GM12892 (cell line): ENCODE data around the gene RABIF.

Experiments
- POLR2A ChIP-seq: IDR thresholded peaks from 2 replicates; pipeline ENCODE4 v1.6.1; 2011; ENCODE audit warnings: low read depth, low read length, control low read depth
- POLR2AphosphoS5 ChIP-seq: IDR thresholded peaks from 2 replicates; pipeline ENCODE4 v1.6.1; 2011; ENCODE audit warnings: low read depth, low read length, control low read depth
- TAF1 ChIP-seq: IDR thresholded peaks from 2 replicates; pipeline ENCODE4 v1.6.1; 2011; ENCODE audit warnings: low read depth, mild to moderate bottlenecking, control low read depth, low read length, borderline replicate concordance

DNA sequence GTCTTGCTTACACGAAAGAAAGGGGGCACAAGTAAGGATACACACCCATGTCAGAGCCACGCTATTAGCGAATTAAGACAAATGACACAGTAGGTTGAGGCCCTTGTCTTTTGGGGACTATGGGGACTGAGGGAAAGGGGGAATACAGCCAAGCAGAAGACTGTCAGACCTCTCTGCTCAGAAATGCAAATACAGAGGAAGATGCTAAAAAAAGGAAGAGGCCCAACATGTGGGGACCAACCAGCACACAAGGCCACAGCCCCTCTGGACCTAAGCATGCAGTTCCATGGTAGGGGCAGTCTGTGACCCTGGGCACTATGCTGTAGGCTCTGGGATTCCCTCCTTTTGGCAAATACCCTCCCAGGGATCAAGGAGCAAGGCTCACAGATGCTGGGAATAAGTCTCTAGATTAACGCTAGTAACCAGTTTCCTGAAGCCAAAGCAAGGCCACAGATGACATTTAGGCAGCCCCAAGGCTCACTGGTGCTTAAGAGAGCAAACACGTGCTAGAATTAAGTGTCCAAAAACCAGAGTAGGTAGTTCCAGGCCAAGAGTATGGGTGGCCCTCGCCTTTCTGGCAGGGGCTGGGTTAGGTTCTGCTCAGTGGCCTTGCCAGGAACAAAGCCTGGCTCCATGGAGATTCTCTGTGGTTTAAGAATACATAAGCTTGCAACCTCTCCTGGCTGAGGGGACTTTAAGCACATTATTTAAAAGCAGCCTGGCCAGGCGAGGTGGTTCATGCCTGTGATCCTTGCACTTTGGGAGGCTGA, 38.2 kb downstream of the RABIF start:
- TF ChIP-seq POLR2A, result no peak
- no peak for TF ChIP-seq POLR2AphosphoS5
- no peak for TF ChIP-seq TAF1
